B cell (primary cell): Measurements from ENCODE around the gene JARID2. TPM values are rescaled to one million over a fixed set of nuclear protein-coding genes. Genes with fewer than 3 reads are reported as not detected.

Experiments
- ATAC-seq: fragments of 200-7000 bp; cut with Tn5 transposase; one replicate; pipeline ENCODE4 v1.10.0; 2021; ENCODE audit warnings: low read depth, mild to moderate bottlenecking, moderate number of reproducible peaks, moderate library complexity
- CTCF ChIA-PET: fragments of 350-600 bp; sonication (Branson Sonifier 250); formaldehyde crosslinking; loops from one replicate; lab custom pipeline; 2021; ENCODE audit warnings: antibody characterized with exemption, inconsistent platforms; lab: Charles Lee
- POLR2A ChIA-PET: fragments of 350-600 bp; sonication (Branson Sonifier 250); formaldehyde crosslinking; loops from one replicate; lab custom pipeline; 2021; ENCODE audit warnings: antibody characterized with exemption; lab: Charles Lee
- DNase-seq: peaks from one replicate; pipeline ENCODE4 v3.0.0; 2013
- H2AFZ ChIP-seq: 2 replicates; pipeline ENCODE4 v1.6.1; 2012; ENCODE audit warnings: mild to moderate bottlenecking, low read depth, low read length; ENCODE audit not compliant: insufficient read depth, poor library complexity, severe bottlenecking
- H3K27ac ChIP-seq, 2 donors: 1 replicate in 1 of 2; 2 replicates in 1 of 2; pipeline ENCODE4 v1.5.1; 2012 to 2013; ENCODE audit warnings: low read length in 2 of 2, mild to moderate bottlenecking in 2 of 2, moderate library complexity in 1 of 2
- H3K27me3 ChIP-seq, 4 experiments: fragments of 200-600 bp in 1 of 4; sonication (generic) in 1 of 4; replicated peaks in 1 of 4; 1 replicate in 2 of 4; 2 replicates in 2 of 4; pipeline versions ENCODE4 v1.6.1 to v1.7.0; 2013 to 2016; ENCODE audit warnings: low read length in 3 of 4, mild to moderate bottlenecking in 2 of 4, mixed read lengths in 1 of 4, moderate library complexity in 1 of 4; ENCODE audit not compliant: insufficient read depth in 4 of 4, control insufficient read depth in 3 of 4; ENCODE audit errors: control extremely low read depth in 1 of 4
- H3K36me3 ChIP-seq, 2 experiments: replicated peaks in 1 of 2; 1 replicate in 1 of 2; 2 replicates in 1 of 2; pipeline versions ENCODE4 v1.6.1 to v1.7.1; 2013; ENCODE audit warnings: low read length in 1 of 2; ENCODE audit not compliant: insufficient read depth in 2 of 2, control insufficient read depth in 1 of 2; ENCODE audit errors: control extremely low read depth in 1 of 2, extremely low read depth in 1 of 2
- H3K4me1 ChIP-seq, 2 donors: fragments of 200-600 bp in 1 of 2; sonication (generic) in 1 of 2; 1 replicate in 1 of 2; 2 replicates in 1 of 2; pipeline versions ENCODE4 v1.5.1 to v1.6.1; 2013 to 2017; ENCODE audit warnings: low read length in 2 of 2; ENCODE audit not compliant: control insufficient read depth in 2 of 2, insufficient read depth in 2 of 2
- H3K4me2 ChIP-seq: replicated peaks from 2 replicates; pipeline ENCODE3; 2012; ENCODE audit warnings: mild to moderate bottlenecking, low read depth, low read length; ENCODE audit not compliant: poor library complexity, severe bottlenecking
- H3K4me3 ChIP-seq, 5 experiments: fragments of 200-600 bp in 1 of 5; sonication (generic) in 1 of 5; 1 replicate in 3 of 5; 2 replicates in 2 of 5; pipeline versions ENCODE4 v1.5.1 to v1.7.0; 2011 to 2016; ENCODE audit warnings: low read length in 4 of 5, mild to moderate bottlenecking in 4 of 5, low read depth in 2 of 5, control low read depth in 1 of 5, moderate library complexity in 1 of 5; ENCODE audit not compliant: insufficient read depth in 1 of 5; ENCODE audit errors: control extremely low read depth in 1 of 5, extremely low read depth in 1 of 5
- H3K79me2 ChIP-seq: fragments of 200-600 bp; sonication (generic); one replicate; pipeline ENCODE4 v1.6.0; 2016; ENCODE audit warnings: low read length; ENCODE audit not compliant: control insufficient read depth, insufficient read depth
- H3K9ac ChIP-seq: fragments of 200-600 bp; sonication (generic); 2 replicates; pipeline ENCODE4 v1.6.1; 2017; ENCODE audit warnings: mild to moderate bottlenecking, low read length, moderate library complexity
- H3K9me3 ChIP-seq, 3 donors: one replicate each; pipeline versions ENCODE4 v1.6.1 to v1.7.1; 2013; ENCODE audit warnings: low read length in 2 of 3; ENCODE audit not compliant: control insufficient read depth in 2 of 3, insufficient read depth in 1 of 3; ENCODE audit errors: control extremely low read depth in 1 of 3
- H4K20me1 ChIP-seq: 2 replicates; pipeline ENCODE4 v1.6.0; 2012; ENCODE audit warnings: mild to moderate bottlenecking, low read length; ENCODE audit not compliant: insufficient read depth, control insufficient read depth, poor library complexity, severe bottlenecking
- H3K27ac Mint-ChIP-seq: one replicate; pipeline ENCODE4 v1.8.0; 2021; ENCODE audit warnings: mixed read lengths
- H3K27me3 Mint-ChIP-seq: one replicate; pipeline ENCODE4 v1.8.0; 2021; ENCODE audit warnings: mixed read lengths
- H3K4me1 Mint-ChIP-seq: one replicate; pipeline ENCODE4 v1.8.0; 2021; ENCODE audit warnings: mixed read lengths
- H3K4me3 Mint-ChIP-seq: one replicate; pipeline ENCODE4 v1.8.0; 2021; ENCODE audit warnings: mixed read lengths
- H3K9me3 Mint-ChIP-seq: one replicate; pipeline ENCODE4 v1.8.0; 2022; ENCODE audit warnings: mixed read lengths; ENCODE audit not compliant: insufficient read depth
- CTCF ChIP-seq: fragments of 200-600 bp; IDR thresholded peaks from one replicate; pipeline ENCODE4 v1.8.0; 2022; ENCODE audit warnings: antibody characterized with exemption, mild to moderate bottlenecking
- EZH2 ChIP-seq: IDR thresholded peaks from 2 replicates; pipeline ENCODE4 v1.6.1; 2012; ENCODE audit warnings: borderline replicate concordance, low read depth, mild to moderate bottlenecking, moderate library complexity, low read length; ENCODE audit not compliant: insufficient read depth, poor library complexity, severe bottlenecking
- WGBS: methylation state at CpG from one replicate; pipeline ENCODE4 v1.1.5; 2013; ENCODE audit warnings: missing lambda C conversion rate; ENCODE audit not compliant: insufficient coverage; 5-methylcytosine and 5-hydroxymethylcytosine counted together
- intact Hi-C: fragments of 100-400 bp; cut with micrococcal nuclease; formaldehyde crosslinking; loops from one replicate; pipeline ENCODE4 v1.10.0; 2022
- polyA plus RNA-seq: library from polyadenylated mRNA; depleted of rRNA; stranded (reverse); fragments of >200 nt; gene quantifications from 2 replicates; pipeline ENCODE4 v1.2.3, GENCODE V29; 2012
- total RNA-seq, 2 donors: library from RNA; stranded (reverse); fragments of 120-200 nt in 1 of 2; gene quantifications; 1 replicate in 1 of 2; 2 replicates in 1 of 2; pipeline versions ENCODE4 v1.2.3 to v1.2.4, GENCODE V29; 2013 to 2022

Gene JARID2
- total and polyA plus RNA-seq, 2 donors (not counting 1 experiment from before 2014, with no cell fraction given): 11.0 to 58.1 TPM

GRCh38 chr6:15336900-15337560 is 91.2 kb downstream of the JARID2 start:
- intact Hi-C loops: loop anchor here (10.0 kb wide), 1 partner anchor 108 kb away; no protein-coding TSS in a partner anchor
- ChIA-PET CTCF (no interaction called here), POLR2A (no interaction called here)
- Histone ChIP-seq H3K27me3 (no peaks in the 10 kb centered on the region), H3K4me1 (peaks cover 54 to 66% of the 10 kb centered on the region in 2 donors), H3K9me3 (no peaks in the 10 kb centered on the region), H3K36me3 (no peaks in the 10 kb centered on the region), H4K20me1 (peaks cover 87% of the 10 kb centered on the region), H3K4me3 (no peak overlapping the region), H3K4me2 (peak overlapping the region; percentile 50), H3K79me2 (peaks cover 95% of the 10 kb centered on the region), H3K27ac (peak overlapping the region in 1 of 2 donors; percentile 50), H3K9ac (no peak overlapping the region), H2AFZ (no peak overlapping the region)
- H3K4me3 Mint-ChIP-seq: no peak overlapping the region
- H3K27me3 Mint-ChIP-seq: no peaks in the 10 kb centered on the region
- WGBS: 17% methylated on average over 1 of the region's 9 CpGs
- H3K9me3 Mint-ChIP-seq: no peaks in the 10 kb centered on the region
- TF ChIP-seq CTCF (no peak), EZH2 (no peak)
- ATAC-seq (no peak), DNase-seq (no peak)
- H3K27ac Mint-ChIP-seq: no peak overlapping the region
- H3K4me1 Mint-ChIP-seq: peaks cover 83% of the 10 kb centered on the region

GRCh38 chr6:15337582-15337981 is 91.7 kb downstream of the JARID2 start:
- TF ChIP-seq CTCF (no peak), EZH2 (no peak)
- DNase-seq (no peak), ATAC-seq (no peak)
- Histone ChIP-seq H3K9me3 (no peaks in the 10 kb centered on the region), H4K20me1 (peaks cover 83% of the 10 kb centered on the region), H3K4me3 (no peak overlapping the region), H3K9ac (no peak overlapping the region), H2AFZ (no peak overlapping the region), H3K4me2 (peak overlapping the region; percentile 50), H3K27ac (no peak overlapping the region), H3K79me2 (peaks cover 96% of the 10 kb centered on the region), H3K27me3 (no peaks in the 10 kb centered on the region), H3K4me1 (peaks cover 57 to 64% of the 10 kb centered on the region in 2 donors), H3K36me3 (no peaks in the 10 kb centered on the region)
- peaks cover 83% of the 10 kb centered on the region for H3K4me1 Mint-ChIP-seq
- no peak overlapping the region for H3K27ac Mint-ChIP-seq
- H3K4me3 Mint-ChIP-seq: no peak overlapping the region
- intact Hi-C loops: loop anchor here (10.0 kb wide), 1 partner anchor 107 kb away; no protein-coding TSS in a partner anchor
- ChIA-PET POLR2A (no interaction called here), CTCF (no interaction called here)
- H3K27me3 Mint-ChIP-seq: no peaks in the 10 kb centered on the region
- 43% methylated on average over 3 of the region's 3 CpGs for WGBS
- no peaks in the 10 kb centered on the region for H3K9me3 Mint-ChIP-seq
